Neuron (in vitro differentiated cells): ENCODE results near the gene ZIC2.
"Not testable (repeated sequence)": the region's sequence is repeated elsewhere in the genome, so short reads cannot be mapped to it uniquely, and the experiment has no call there.

ENCODE experiments used
- H2AFZ ChIP-seq: one replicate; pipeline ENCODE4 v1.6.1; 2013; ENCODE audit warnings: low read depth, mild to moderate bottlenecking, inconsistent platforms, low read length, moderate library complexity
- H3K27me3 ChIP-seq: one replicate; pipeline ENCODE4 v1.6.1; 2013; ENCODE audit warnings: low read length; ENCODE audit not compliant: insufficient read depth
- H3K36me3 ChIP-seq: one replicate; pipeline ENCODE4 v1.6.1; 2013; ENCODE audit warnings: low read length; ENCODE audit not compliant: insufficient read depth
- H3K4me1 ChIP-seq: one replicate; pipeline ENCODE4 v1.6.1; 2013; ENCODE audit warnings: low read length; ENCODE audit not compliant: insufficient read depth
- H3K4me3 ChIP-seq: 2 replicates; pipeline ENCODE4 v1.5.1; 2013; ENCODE audit warnings: mild to moderate bottlenecking, low read length, moderate library complexity
- H3K9me3 ChIP-seq: one replicate; pipeline ENCODE4 v1.6.1; 2013; ENCODE audit warnings: low read length

Gene ZIC2

DNA sequence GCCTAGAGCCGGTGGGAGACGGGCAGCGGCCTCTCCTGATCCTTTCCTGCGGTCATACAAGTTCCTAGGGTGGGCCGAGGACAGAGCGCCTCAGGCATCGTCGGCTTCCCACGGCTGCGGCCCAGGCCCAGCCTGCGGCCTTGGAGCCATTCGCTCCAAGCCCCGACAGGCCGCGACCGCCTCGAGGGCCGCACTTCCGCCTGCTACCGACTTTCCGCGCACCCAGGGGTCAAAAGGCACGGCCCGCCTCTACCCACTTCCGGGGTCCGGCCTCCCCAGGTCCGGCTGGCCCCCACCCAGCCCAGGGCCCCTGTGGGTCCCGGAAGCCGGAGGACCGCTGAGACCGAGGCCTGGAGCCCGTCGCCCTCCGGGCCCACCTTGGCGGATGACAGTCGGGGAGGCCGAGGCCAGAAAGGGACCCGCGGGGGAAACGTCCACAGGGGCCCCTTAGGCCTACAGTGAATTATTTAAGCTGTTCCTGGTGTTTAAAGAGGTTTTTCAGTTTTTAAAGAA, 16.2 kb downstream of the ZIC2 start:
- H2AFZ ChIP-seq = no peak overlapping the region
- H3K4me1 ChIP-seq = peaks cover 24% of the 10 kb centered on the region
- H3K36me3 ChIP-seq = no peaks in the 10 kb centered on the region
- peaks cover 5% of the 10 kb centered on the region for H3K27me3 ChIP-seq
- H3K4me3 ChIP-seq = no peak overlapping the region
- H3K9me3 ChIP-seq = peaks cover 1% of the 10 kb centered on the region

DNA sequence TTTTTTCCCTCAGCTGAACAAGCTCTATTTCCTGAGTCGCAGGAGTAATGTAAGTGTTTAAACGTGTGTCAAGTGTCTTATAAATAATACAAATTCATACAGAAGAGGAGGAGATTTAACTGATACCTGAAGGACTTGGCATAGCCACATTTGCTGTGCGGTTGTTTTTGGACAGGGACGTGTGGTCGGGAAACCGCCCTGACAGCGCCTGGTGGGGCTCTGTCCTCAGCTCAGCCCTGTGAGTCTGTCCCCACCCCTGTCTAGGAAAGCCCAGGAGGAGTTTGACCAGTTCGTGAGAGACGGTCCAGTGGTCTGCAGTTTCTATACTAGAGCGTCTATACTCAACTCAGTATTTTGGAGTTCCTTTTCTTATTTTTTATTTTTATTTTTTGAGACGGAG, 16.7 kb downstream of the ZIC2 start:
- Histone ChIP-seq H3K4me1 (peaks cover 19% of the 10 kb centered on the region), H3K9me3 (peaks cover 1% of the 10 kb centered on the region), H3K36me3 (no peaks in the 10 kb centered on the region), H3K27me3 (peaks cover 5% of the 10 kb centered on the region), H2AFZ (no peak overlapping the region), H3K4me3 (no peak overlapping the region)

DNA sequence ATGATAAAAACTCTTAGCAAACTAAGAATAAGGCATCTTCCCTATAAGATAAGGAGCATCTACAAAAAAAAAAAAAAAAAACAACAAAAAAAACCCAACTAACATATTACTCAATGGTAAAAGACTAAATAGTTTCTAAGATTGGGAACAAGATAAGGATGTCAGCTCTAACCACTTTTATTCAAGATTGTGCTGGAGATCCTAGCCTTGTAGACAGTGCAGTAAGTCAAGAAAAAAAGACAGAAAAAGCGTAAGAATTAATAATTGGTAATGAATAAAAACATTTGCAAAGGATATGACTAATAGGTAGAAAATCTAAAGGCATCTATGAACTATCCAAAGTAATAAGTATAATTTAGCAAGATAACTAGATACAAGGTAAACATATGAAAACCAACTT, 33.0 kb downstream of the ZIC2 start:
- H3K36me3 ChIP-seq = no peaks in the 10 kb centered on the region
- no peaks in the 10 kb centered on the region for H3K27me3 ChIP-seq
- H3K9me3 ChIP-seq = no peaks in the 10 kb centered on the region
- no peaks in the 10 kb centered on the region for H3K4me1 ChIP-seq
- H3K4me3 ChIP-seq = no peak overlapping the region
- H2AFZ ChIP-seq = no peak overlapping the region

DNA sequence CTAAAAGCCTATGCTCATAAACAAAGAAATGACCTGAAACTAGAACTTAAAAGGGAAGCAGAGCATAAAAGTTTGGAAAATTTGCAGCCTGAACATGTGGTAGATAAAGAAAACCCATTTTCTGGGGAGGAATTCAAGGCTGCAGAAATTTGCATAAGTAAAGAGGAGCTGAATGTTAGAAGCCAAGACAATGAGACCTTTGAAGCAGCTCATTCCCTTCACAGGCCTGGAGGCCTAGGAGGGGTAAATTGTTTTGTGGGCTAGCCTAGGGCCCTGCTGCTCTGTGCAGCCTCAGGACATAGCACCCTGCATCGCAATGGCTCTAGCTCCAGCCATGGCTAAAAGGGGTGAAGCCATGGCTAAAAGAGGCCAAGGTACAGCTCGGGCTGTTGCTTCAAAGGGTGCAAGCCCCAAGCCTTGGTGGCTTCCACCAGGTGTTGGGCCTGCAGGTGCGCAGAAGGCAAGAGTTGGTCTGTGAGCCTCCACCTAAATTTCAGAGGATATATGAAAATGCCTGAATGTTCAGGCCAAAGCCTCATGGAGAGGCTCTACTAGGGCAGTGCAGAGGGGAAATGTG, 38.3 kb downstream of the ZIC2 start:
- H3K4me3 ChIP-seq = no peak overlapping the region
- no peaks in the 10 kb centered on the region for H3K36me3 ChIP-seq
- no peak overlapping the region for H2AFZ ChIP-seq
- H3K4me1 ChIP-seq = no peaks in the 10 kb centered on the region
- no peaks in the 10 kb centered on the region for H3K9me3 ChIP-seq
- no peaks in the 10 kb centered on the region for H3K27me3 ChIP-seq

DNA sequence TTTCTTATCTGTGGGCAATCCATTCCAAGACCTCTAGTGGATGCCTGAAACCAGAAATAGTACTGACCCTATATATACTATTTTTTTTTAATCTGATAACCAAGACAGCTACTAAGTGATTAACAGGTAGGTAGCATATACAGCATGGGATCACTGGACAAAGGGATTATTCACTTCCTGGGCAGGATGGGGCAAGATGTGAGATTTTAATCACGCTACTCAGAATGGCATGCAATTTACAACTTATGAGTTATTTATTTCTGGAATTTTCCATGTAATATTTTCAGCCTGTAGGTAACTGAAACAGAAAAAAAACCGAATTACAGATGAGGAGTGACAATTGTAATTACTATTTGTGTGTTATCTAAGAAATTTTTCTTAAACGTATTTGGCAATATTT, 41.2 kb downstream of the ZIC2 start:
- Histone ChIP-seq H3K36me3 (no peaks in the 10 kb centered on the region), H3K9me3 (no peaks in the 10 kb centered on the region), H3K27me3 (no peaks in the 10 kb centered on the region), H2AFZ (no peak overlapping the region), H3K4me1 (no peaks in the 10 kb centered on the region), H3K4me3 (no peak overlapping the region)

DNA sequence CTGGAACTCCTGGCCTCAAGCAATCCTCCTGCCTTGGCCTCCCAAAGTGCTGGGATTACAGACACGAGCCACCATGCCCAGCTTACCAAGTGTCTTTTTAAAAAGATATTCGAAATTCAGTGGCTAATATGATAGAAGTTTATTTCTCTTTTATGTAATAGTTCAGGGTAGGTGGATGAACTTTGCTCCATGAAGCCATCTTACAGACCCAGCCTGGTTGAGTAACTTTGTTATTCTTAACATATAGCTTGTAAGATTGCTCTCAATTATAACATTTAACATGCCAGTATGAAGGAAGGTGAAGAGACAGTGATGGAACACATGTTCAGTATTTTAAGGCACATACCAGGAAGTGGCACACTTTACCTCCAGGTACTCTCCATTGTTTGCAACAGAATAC, 42.4 kb downstream of the ZIC2 start:
- Histone ChIP-seq H3K4me3 (no peak overlapping the region), H2AFZ (no peak overlapping the region), H3K4me1 (no peaks in the 10 kb centered on the region), H3K36me3 (no peaks in the 10 kb centered on the region), H3K27me3 (no peaks in the 10 kb centered on the region), H3K9me3 (no peaks in the 10 kb centered on the region)

DNA sequence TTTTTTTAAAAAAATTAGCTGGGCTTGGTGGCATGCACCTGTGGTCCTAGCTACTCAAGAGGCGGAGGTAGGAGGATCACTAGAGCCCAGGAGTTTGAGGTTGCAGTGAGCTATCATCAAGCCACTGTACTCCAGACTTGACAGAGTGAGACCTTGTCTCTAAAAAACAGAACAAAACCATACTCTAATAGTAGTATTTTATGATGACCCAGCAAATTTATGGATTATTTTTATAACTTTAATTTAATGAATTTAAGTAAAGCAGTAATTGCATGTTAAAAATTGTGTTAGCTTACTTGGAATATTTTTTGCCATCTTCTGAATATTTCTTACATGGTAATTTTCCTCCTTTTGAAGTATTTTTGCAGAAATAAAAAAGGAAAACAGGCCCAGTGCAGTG, 48.3 kb downstream of the ZIC2 start:
- Histone ChIP-seq H3K4me3 (no peak overlapping the region), H3K36me3 (no peaks in the 10 kb centered on the region), H3K9me3 (no peaks in the 10 kb centered on the region), H3K4me1 (no peaks in the 10 kb centered on the region), H3K27me3 (no peaks in the 10 kb centered on the region), H2AFZ (no peak overlapping the region)

DNA sequence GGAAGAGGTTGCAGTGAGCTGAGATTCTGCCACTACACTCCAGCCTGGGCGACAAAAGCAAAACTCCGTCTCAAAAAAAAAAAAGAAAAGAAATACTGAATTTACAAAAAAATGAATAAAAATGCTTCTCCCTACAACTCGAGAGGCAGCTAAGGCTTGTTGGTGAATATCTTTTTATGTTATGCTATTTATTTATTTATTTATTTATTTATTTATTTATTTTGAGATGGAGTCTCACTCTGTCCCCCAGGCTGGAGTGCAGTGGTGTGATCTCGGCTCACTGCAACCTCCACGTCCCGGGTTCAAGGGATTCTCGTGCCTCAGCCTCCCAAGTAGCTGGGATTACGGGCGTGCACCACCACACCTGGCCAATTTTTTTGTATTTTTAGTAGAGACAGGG, 51.1 kb downstream of the ZIC2 start:
- not testable (repeated sequence) for H3K36me3 ChIP-seq, H3K27me3 ChIP-seq, H2AFZ ChIP-seq, H3K9me3 ChIP-seq, H3K4me3 ChIP-seq, H3K4me1 ChIP-seq

DNA sequence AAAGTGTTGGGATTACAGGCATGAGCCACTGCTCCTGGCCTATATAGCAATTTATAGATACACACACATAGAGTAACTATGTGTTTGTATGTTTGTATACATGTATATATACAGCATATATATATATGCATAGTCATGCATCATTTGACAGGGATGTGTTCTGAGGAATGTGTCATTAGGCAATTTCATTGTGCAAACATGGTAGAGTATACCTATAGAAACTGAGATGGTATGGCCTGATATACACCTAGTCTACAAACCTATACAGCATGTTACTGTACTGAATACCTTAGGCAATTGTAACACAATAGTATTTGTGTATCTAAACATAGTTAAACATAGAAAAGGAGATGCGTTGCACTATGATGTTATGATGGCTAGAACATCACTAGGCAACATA, 54.4 kb downstream of the ZIC2 start:
- H3K27me3 ChIP-seq = no peaks in the 10 kb centered on the region

More for the DNA sequence above, 54.4 kb downstream of the ZIC2 start:
- Histone ChIP-seq H3K4me3 (no peak overlapping the region), H3K36me3 (no peaks in the 10 kb centered on the region), H3K4me1 (no peaks in the 10 kb centered on the region), H2AFZ (no peak overlapping the region), H3K9me3 (no peaks in the 10 kb centered on the region)
